ENCODE results near the gene OR2S2.
"Not testable (repeated sequence)": the region's sequence is repeated elsewhere in the genome, so short reads cannot be mapped to it uniquely, and the experiment has no call there.

Gene OR2S2

DNA sequence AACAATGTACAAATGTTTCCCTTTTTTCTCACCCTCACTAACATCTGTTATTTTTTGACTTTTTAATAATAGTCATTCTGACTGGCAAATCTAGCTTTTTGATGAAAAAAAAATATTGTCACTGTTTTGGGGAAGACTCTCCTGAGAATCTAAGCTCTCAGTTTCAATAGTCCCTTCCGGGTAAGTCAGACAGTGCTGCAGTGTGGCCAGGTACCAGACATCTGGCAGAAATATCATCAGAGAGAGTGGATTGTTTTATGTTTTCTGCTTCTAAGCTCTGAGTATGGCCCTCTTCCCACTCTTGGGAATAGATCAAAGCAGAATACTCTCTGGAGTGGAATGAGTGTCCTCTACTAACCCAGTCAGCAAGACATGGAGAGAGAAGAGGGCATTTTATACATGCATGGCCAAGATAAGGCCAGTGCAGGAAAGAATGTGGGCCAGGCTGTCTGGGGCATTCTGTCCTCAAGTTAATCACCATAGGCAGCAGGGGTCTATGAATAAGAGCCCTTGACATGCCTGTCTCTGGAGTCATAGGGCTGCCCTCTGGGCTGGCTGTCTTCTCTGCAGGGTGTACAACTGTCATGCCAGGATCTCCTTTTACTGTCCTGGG, 38.5 kb upstream of the OR2S2 start:
- H3K4me3 ChIP-seq (ENCODE audit: low read depth, low read length) = no peak overlapping the region
- in situ Hi-C loops (cut with HindIII; ENCODE audit: low sequenced_read_pairs) = no loop called here
- DNase-seq (ENCODE audit: low read depth) = no peak
- TF ChIP-seq, protein P1, sequence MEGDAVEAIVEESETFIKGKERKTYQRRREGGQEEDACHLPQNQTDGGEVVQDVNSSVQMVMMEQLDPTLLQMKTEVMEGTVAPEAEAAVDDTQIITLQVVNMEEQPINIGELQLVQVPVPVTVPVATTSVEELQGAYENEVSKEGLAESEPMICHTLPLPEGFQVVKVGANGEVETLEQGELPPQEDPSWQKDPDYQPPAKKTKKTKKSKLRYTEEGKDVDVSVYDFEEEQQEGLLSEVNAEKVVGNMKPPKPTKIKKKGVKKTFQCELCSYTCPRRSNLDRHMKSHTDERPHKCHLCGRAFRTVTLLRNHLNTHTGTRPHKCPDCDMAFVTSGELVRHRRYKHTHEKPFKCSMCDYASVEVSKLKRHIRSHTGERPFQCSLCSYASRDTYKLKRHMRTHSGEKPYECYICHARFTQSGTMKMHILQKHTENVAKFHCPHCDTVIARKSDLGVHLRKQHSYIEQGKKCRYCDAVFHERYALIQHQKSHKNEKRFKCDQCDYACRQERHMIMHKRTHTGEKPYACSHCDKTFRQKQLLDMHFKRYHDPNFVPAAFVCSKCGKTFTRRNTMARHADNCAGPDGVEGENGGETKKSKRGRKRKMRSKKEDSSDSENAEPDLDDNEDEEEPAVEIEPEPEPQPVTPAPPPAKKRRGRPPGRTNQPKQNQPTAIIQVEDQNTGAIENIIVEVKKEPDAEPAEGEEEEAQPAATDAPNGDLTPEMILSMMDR (IDR thresholded peaks at IDR 0.05; ENCODE audit: low read depth, low read length, missing control alignments) = no peak

DNA sequence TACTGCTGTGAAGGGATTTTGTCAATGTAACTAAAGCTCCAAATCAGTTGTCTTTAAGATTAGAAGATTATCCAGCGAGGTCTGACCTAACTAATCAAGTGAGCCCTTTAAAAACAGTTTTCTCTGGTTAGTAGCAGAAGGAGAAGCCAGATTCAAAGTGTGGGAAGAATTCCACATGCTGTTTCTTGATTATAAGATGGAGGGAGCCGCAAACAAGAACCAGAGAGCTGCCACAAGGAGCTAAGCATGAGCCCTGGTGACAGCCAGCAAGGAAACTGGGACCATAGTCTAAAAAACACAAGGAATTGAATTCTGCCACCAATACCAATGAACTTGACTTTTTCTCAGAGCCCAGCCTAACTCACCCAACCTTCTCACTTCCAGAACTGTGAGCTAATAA, 37.0 kb upstream of the OR2S2 start:
- TF ChIP-seq, protein P1 (IDR thresholded peaks at IDR 0.05; ENCODE audit: low read depth, low read length, missing control alignments) = no peak
- H3K4me3 ChIP-seq (ENCODE audit: low read depth, low read length) = no peak overlapping the region
- no peak for DNase-seq (ENCODE audit: low read depth)
- in situ Hi-C loops (cut with HindIII; ENCODE audit: low sequenced_read_pairs) = no loop called here

DNA sequence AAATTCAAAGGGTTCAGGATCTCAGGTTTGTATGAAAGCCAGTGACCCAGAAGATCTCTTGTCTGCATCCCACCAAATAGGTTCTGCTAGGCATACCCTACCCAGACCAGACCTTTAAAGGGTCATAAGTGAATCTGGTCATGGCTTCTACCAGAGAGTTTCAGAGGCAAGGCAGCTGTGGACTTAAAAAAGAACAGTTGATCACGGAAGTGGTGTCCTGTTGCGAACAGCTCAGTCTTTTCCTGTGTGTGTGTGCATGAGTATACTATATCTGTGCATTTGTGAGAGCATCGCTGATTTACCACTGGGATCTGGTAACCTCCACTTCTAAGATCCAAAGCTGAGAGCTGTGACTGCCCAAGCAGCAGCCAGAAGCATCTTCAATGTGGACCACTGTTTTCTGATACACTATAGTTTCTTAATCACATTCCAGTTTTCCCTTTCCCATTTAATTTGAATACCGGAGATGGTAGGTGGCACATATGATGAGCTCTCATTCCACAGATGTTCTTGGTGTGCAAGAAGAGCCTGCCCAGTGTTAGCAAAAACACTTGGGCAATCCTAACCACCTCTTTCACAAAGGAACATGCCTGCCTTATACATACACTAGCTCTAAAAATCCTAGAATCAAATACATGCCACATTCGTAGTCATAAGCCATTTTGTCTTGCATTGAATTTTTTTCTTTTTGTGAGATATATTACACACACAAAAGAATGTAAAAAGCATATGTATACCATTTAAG, 36.2 kb upstream of the OR2S2 start:
- DNase-seq (ENCODE audit: low read depth) = no peak
- in situ Hi-C loops (cut with HindIII; ENCODE audit: low sequenced_read_pairs) = no loop called here
- TF ChIP-seq, protein P1 (IDR thresholded peaks at IDR 0.05; ENCODE audit: low read depth, low read length, missing control alignments) = no peak
- no peak overlapping the region for H3K4me3 ChIP-seq (ENCODE audit: low read depth, low read length)

DNA sequence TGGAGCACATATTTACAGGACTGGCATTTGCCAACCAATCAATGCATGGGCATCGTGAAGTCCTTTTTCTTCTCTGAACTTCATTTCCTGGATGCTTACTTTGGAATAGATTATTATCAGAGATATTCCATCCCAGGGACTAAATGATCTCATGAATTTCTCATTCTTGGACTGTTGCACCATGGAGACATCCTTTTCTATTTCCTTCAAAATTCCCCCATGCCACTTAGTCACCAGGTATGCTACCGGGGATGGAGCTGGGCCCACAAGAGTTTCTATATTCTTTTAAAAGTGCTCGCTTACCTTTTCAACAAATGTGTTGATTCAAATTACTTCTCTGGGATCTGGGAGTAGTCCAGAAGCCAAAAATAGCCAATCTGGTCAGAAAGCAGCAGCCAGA, 35.2 kb upstream of the OR2S2 start:
- H3K4me3 ChIP-seq (ENCODE audit: low read depth, low read length); DNase-seq (ENCODE audit: low read depth); in situ Hi-C loops (cut with HindIII; ENCODE audit: low sequenced_read_pairs): not testable (repeated sequence)

DNA sequence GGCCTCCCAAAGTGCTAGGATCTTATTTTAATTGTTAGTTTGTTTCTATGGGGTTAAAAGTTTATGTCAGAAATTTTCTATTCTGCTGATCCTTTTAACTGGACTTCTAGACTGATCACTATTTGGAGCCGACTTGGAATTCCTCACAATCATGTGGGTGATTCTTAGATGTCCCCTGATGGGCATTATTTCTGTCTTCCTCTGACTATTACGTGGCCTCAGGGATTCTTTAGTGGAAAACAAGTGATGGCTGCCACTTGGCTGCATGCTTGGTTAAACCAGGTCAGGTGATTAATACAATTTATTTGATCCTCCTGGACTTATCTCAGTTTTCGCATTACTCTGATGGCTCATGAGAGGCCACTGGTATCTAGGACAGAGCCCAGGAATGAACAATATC, 32.2 kb upstream of the OR2S2 start:
- in situ Hi-C loops (cut with HindIII; ENCODE audit: low sequenced_read_pairs) = no loop called here
- DNase-seq (ENCODE audit: low read depth) = no peak
- H3K4me3 ChIP-seq (ENCODE audit: low read depth, low read length) = no peak overlapping the region
- TF ChIP-seq, protein P1 (IDR thresholded peaks at IDR 0.05; ENCODE audit: low read depth, low read length, missing control alignments) = no peak

DNA sequence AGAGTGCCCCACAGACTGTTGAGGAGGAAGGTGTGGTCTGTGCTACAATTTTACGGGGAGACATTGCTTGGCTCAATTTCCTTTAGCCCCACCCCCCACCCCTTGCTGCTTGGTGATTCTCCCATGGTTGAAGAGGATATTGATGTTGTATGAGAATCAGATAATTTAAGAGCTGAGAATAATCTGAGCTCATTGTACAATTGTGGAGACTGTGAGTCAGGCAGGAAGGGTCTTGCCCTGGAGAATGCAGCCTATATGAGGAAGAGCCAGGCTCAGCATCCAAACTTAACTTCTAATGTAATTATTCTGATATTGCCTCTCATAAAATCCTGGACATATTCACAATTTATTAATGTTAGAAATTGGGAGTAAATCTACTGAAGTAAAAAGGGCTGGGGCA, 26.1 kb upstream of the OR2S2 start:
- TF ChIP-seq, protein P1 (IDR thresholded peaks at IDR 0.05; ENCODE audit: low read depth, low read length, missing control alignments) = no peak
- no peak overlapping the region for H3K4me3 ChIP-seq (ENCODE audit: low read depth, low read length)
- in situ Hi-C loops (cut with HindIII; ENCODE audit: low sequenced_read_pairs) = no loop called here
- no peak for DNase-seq (ENCODE audit: low read depth)

- TF ChIP-seq, protein P1 (IDR thresholded peaks at IDR 0.05; ENCODE audit: low read depth, low read length, missing control alignments) = no peak
- DNase-seq (ENCODE audit: low read depth) = no peak
- in situ Hi-C loops (cut with HindIII; ENCODE audit: low sequenced_read_pairs) = no loop called here
- no peak overlapping the region for H3K4me3 ChIP-seq (ENCODE audit: low read depth, low read length)
Measured at GRCh38 chr9:35981699-35982098, 23.7 kb upstream of the OR2S2 start.

Measured in astrocyte of the cerebellum (primary cell).